OCI-LY3 (cell line): ENCODE results near the gene ANKRD33B.

Experiments
- EZH2phosphoT487 ChIP-seq: fragments of 200-600 bp; shearing (Covaris generic); IDR thresholded peaks from 2 replicates; pipeline ENCODE4 v1.6.1; 2018; ENCODE audit warnings: antibody characterized with exemption, mixed run types, low read depth
- TF ChIP-seq, protein P1 (sequence below): fragments of 200-600, 300-600 bp; sonication (generic); IDR thresholded peaks from 2 replicates; pipeline ENCODE4 v1.5.1; 2014; ENCODE audit warnings: antibody characterized with exemption, low read length, low read depth

- TF ChIP-seq, protein P1, sequence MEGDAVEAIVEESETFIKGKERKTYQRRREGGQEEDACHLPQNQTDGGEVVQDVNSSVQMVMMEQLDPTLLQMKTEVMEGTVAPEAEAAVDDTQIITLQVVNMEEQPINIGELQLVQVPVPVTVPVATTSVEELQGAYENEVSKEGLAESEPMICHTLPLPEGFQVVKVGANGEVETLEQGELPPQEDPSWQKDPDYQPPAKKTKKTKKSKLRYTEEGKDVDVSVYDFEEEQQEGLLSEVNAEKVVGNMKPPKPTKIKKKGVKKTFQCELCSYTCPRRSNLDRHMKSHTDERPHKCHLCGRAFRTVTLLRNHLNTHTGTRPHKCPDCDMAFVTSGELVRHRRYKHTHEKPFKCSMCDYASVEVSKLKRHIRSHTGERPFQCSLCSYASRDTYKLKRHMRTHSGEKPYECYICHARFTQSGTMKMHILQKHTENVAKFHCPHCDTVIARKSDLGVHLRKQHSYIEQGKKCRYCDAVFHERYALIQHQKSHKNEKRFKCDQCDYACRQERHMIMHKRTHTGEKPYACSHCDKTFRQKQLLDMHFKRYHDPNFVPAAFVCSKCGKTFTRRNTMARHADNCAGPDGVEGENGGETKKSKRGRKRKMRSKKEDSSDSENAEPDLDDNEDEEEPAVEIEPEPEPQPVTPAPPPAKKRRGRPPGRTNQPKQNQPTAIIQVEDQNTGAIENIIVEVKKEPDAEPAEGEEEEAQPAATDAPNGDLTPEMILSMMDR, result peak; percentile 44
- TF ChIP-seq EZH2phosphoT487, result no peak
These were observed 137.7 kb downstream of the ANKRD33B start for GRCh38 chr5:10701567-10702039.
